Measurements from ENCODE around the gene PSMG3. TPM values are rescaled to one million over a fixed set of nuclear protein-coding genes. Genes with fewer than 3 reads are reported as not detected.

The PSMG3 gene
- total and polyA plus RNA-seq, 2 experiments from 2014 or later, result 32.7 to 41.2 TPM

DNA sequence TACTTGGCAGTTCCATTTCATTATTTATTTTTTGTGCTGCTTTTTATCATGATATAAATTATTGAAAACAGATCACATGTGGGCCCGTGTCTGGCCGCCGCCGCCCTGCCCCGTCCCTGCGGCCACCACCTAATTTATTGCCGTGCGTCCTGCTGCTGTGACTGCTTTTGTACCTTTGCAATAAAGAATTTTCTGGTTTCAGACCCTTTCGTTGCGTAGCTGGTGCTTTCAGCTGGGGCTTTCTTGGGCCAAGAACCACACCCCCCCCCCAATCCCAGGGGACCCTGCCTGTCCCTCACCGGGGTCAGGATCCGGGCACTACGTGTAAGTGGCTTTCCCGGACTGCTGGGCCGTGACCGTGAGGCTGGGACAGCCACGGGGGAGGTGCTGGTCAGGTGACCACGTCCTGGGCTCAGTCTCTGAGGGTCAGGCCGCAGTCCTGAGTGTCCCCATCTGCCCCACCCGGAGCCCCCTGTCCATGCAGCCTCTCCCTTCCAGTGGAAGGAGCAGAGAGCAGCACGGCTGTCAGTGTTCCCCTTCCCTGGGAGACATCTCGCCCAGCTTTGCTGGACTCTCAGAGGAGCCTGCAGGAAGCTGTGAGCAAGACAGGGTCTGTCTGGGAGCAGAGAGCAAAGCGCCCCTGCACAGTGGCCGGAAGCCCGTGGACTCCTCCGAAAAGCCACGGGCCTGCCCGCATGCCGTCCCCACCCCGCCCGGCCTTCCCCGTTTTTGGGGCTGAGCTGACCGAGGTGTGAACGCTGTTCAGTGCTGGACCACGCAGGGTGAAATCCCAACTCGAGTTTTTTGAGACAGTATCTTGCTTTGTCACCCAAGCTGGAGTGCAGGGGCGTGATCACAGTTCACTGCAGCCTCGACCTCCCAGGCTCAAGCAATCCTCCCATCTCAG lies 26.7 kb downstream of the PSMG3 start:
- Histone ChIP-seq H3K9me3 (ENCODE audit: low read depth) (no peaks in the 10 kb centered on the region), H3K4me3 (no peak overlapping the region), H3K27me3 (no peaks in the 10 kb centered on the region), H3K36me3 (no peaks in the 10 kb centered on the region), H3K27ac (no peak overlapping the region), H3K4me1 (ENCODE audit: low read depth) (peaks cover 8% of the 10 kb centered on the region)
- TF ChIP-seq, protein P1, sequence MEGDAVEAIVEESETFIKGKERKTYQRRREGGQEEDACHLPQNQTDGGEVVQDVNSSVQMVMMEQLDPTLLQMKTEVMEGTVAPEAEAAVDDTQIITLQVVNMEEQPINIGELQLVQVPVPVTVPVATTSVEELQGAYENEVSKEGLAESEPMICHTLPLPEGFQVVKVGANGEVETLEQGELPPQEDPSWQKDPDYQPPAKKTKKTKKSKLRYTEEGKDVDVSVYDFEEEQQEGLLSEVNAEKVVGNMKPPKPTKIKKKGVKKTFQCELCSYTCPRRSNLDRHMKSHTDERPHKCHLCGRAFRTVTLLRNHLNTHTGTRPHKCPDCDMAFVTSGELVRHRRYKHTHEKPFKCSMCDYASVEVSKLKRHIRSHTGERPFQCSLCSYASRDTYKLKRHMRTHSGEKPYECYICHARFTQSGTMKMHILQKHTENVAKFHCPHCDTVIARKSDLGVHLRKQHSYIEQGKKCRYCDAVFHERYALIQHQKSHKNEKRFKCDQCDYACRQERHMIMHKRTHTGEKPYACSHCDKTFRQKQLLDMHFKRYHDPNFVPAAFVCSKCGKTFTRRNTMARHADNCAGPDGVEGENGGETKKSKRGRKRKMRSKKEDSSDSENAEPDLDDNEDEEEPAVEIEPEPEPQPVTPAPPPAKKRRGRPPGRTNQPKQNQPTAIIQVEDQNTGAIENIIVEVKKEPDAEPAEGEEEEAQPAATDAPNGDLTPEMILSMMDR (IDR thresholded peaks at IDR 0.05; ENCODE audit: low read depth, low read length), result no peak
- DNase-seq (ENCODE audit: low read depth in 1 of 2, low spot score in 1 of 2), result no peak

DNA sequence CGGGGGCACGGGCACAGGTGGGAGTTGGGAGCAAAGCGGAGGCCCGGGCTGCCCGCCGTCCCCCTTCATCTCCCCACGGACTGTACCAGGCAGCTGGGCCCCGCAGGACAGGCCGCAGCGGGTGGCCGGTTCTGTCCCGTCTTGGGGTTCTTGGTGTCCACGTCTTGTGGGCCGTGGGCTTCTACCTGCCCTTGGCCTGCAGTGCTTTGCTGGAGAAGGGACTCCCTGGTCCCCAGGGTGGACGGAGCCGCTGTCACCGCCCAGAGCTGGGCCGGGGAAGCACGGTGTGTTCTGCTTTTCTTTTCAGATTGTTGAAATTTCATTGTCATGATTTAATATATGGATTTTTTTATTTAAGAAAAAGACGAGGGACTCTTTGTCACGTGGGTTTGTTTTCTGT lies 27.5 kb downstream of the PSMG3 start:
- H3K4me1 ChIP-seq (ENCODE audit: low read depth), result peaks cover 13% of the 10 kb centered on the region
- no peaks in the 10 kb centered on the region for H3K27me3 ChIP-seq
- TF ChIP-seq, protein P1 (IDR thresholded peaks at IDR 0.05; ENCODE audit: low read depth, low read length), result no peak
- no peaks in the 10 kb centered on the region for H3K36me3 ChIP-seq
- no peak overlapping the region for H3K4me3 ChIP-seq
- no peak for DNase-seq (ENCODE audit: low read depth in 1 of 2, low spot score in 1 of 2)
- no peaks in the 10 kb centered on the region for H3K9me3 ChIP-seq (ENCODE audit: low read depth)
- H3K27ac ChIP-seq, result no peak overlapping the region

GRCh38 chr7:1541431-1542162 lies 28.2 kb downstream of the PSMG3 start:
- Histone ChIP-seq H3K27me3 (no peaks in the 10 kb centered on the region), H3K27ac (no peak overlapping the region), H3K4me1 (ENCODE audit: low read depth) (peaks cover 18% of the 10 kb centered on the region), H3K4me3 (no peak overlapping the region), H3K9me3 (ENCODE audit: low read depth) (no peaks in the 10 kb centered on the region), H3K36me3 (no peaks in the 10 kb centered on the region)
- TF ChIP-seq, protein P1 (IDR thresholded peaks at IDR 0.05; ENCODE audit: low read depth, low read length), result no peak
- no peak for DNase-seq (ENCODE audit: low read depth in 1 of 2, low spot score in 1 of 2)

DNA sequence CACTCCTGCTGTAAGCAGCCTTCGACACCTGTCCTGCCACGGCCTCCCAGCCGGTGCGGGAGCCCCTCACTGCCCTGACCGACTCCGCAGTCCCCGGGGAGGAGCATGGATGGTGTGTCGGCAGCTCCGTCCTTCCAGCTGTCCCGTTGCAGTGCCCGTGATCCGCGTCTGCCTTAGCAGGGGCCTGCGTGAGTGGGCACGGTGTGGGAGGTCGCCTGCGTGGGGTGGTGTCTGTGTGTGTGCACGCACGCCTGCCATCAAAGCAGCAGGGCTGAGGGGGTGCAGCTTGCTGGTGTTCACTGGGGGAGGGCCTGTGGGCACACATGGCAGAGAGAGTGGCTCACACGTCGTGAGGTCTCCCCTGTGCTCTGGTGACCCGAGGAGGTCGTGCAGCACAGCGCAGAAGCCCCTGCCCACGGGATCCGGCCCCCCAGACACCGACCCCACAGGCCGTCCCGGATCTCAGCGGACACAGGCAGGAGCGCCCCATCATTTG lies 29.0 kb downstream of the PSMG3 start:
- H3K4me1 ChIP-seq (ENCODE audit: low read depth), result peaks cover 21% of the 10 kb centered on the region
- DNase-seq (ENCODE audit: low read depth in 1 of 2, low spot score in 1 of 2), result no peak
- TF ChIP-seq, protein P1 (IDR thresholded peaks at IDR 0.05; ENCODE audit: low read depth, low read length), result no peak
- no peak overlapping the region for H3K27ac ChIP-seq
- no peaks in the 10 kb centered on the region for H3K9me3 ChIP-seq (ENCODE audit: low read depth)
- H3K4me3 ChIP-seq, result no peak overlapping the region
- H3K27me3 ChIP-seq, result no peaks in the 10 kb centered on the region
- H3K36me3 ChIP-seq, result no peaks in the 10 kb centered on the region

DNA sequence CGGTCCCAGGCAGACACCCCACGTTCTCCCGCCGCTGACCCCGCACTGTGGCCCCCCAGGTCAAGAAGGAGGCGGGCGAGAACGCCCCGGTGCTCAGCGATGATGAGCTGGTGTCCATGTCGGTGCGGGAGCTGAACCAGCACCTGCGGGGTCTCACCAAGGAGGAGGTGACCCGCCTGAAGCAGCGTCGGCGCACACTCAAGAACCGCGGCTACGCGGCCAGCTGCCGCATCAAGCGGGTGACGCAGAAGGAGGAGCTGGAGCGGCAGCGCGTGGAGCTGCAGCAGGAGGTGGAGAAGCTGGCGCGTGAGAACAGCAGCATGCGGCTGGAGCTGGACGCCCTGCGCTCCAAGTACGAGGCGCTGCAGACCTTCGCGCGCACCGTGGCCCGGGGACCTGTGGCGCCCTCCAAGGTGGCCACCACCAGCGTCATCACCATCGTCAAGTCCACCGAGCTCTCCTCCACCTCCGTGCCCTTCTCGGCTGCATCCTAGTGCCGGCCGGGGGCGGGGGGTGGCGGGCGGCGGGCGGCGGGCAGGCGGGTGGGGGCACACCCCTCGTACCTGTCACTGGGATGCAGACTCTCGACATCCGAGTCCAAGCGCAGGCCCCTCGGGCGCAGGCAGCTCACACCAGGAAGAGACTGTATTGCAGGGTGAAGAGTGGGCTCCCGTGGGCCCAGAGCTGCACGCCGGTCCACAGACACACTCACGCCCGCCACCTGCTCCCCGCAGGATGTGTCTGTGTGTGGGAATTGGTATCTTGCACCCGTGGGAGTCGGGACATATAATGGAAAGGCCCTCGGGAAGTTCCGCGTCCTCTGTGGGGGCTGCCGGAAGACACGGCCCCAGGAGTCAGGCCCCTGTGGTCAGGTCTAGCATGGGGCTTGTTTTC lies 29.7 kb downstream of the PSMG3 start:
- no peaks in the 10 kb centered on the region for H3K36me3 ChIP-seq
- TF ChIP-seq, protein P1 (IDR thresholded peaks at IDR 0.05; ENCODE audit: low read depth, low read length), result no peak
- no peak for DNase-seq (ENCODE audit: low read depth in 1 of 2, low spot score in 1 of 2)
- no peak overlapping the region for H3K27ac ChIP-seq
- no peaks in the 10 kb centered on the region for H3K27me3 ChIP-seq
- no peak overlapping the region for H3K4me3 ChIP-seq
- no peaks in the 10 kb centered on the region for H3K9me3 ChIP-seq (ENCODE audit: low read depth)
- peaks cover 19% of the 10 kb centered on the region for H3K4me1 ChIP-seq (ENCODE audit: low read depth)

All from cardiac muscle cell (in vitro differentiated cells and primary cell).